Thymus (tissue), 11 donors: ENCODE results near the gene S1PR5. TPM values are rescaled to one million over a fixed set of nuclear protein-coding genes. Genes with fewer than 3 reads are reported as not detected.
"Not testable (repeated sequence)": the region's sequence is repeated elsewhere in the genome, so short reads cannot be mapped to it uniquely, and the experiment has no call there.

Experiments used
- DNase-seq, 9 donors: peaks; one replicate each; pipeline ENCODE4 v3.0.0-alpha.2; 2013; ENCODE audit warnings: low spot score in 9 of 9, low read depth in 6 of 9, missing footprints in 1 of 9
- H3K27ac ChIP-seq, 2 donors: one replicate each; pipeline ENCODE4 v1.5.1; 2013; ENCODE audit warnings: control low read depth in 1 of 2, low read depth in 1 of 2, low read length in 1 of 2, mild to moderate bottlenecking in 1 of 2, moderate library complexity in 1 of 2
- H3K27me3 ChIP-seq, 2 donors: one replicate each; pipeline ENCODE4 v1.5.1; 2013; ENCODE audit warnings: low read length in 1 of 2; ENCODE audit not compliant: control insufficient read depth in 2 of 2, insufficient read depth in 1 of 2
- H3K36me3 ChIP-seq, 2 donors: one replicate each; pipeline ENCODE4 v1.5.1; 2013; ENCODE audit warnings: low read length in 1 of 2, mild to moderate bottlenecking in 1 of 2, moderate library complexity in 1 of 2; ENCODE audit not compliant: control insufficient read depth in 2 of 2, insufficient read depth in 2 of 2
- H3K4me1 ChIP-seq, 2 donors: one replicate each; pipeline ENCODE4 v1.5.1; 2013; ENCODE audit warnings: low read length in 2 of 2; ENCODE audit not compliant: control insufficient read depth in 2 of 2, insufficient read depth in 2 of 2
- H3K4me3 ChIP-seq, 2 donors: one replicate each; pipeline ENCODE4 v1.5.1; 2013; ENCODE audit warnings: low read length in 2 of 2, control low read depth in 1 of 2, mild to moderate bottlenecking in 1 of 2
- H3K9me3 ChIP-seq, 2 donors: one replicate each; pipeline ENCODE4 v1.5.1; 2013; ENCODE audit warnings: low read length in 1 of 2, mild to moderate bottlenecking in 1 of 2; ENCODE audit not compliant: control insufficient read depth in 2 of 2, insufficient read depth in 1 of 2
- WGBS: extraction: QIAGEN DNeasy Blood & Tissue Kit; methylation state at CpG from one replicate; pipeline ENCODE4 v1.1.7; 2013; 5-methylcytosine and 5-hydroxymethylcytosine counted together
- polyA plus RNA-seq: library from polyadenylated mRNA; stranded (reverse); fragments of 200-250 nt; gene quantifications from one replicate; pipeline ENCODE4 v1.2.3, GENCODE V29; 2013
- total RNA-seq: library from RNA; stranded (reverse); fragments of 120-200 nt; gene quantifications from one replicate; pipeline ENCODE4 v1.2.4, GENCODE V29; 2013
- donor health status: healthy.

Gene S1PR5
- total and polyA plus RNA-seq, 2 donors, result 0.61 to 4.2 TPM

- Histone ChIP-seq H3K36me3 (peaks cover 84 to 97% of the 10 kb centered on the region in 2 donors), H3K9me3 (peaks cover 0 to 6% of the 10 kb centered on the region in 2 donors), H3K27ac (no peak overlapping the region), H3K27me3 (no peaks in the 10 kb centered on the region), H3K4me3 (no peak overlapping the region), H3K4me1 (peaks cover 37 to 52% of the 10 kb centered on the region in 2 donors)
- 97% methylated on average over 33 of the region's 33 CpGs for WGBS
- DNase-seq, result no peak
Observed at GRCh38 chr19:10557603-10558197, 40.5 kb upstream of the S1PR5 start.

DNA sequence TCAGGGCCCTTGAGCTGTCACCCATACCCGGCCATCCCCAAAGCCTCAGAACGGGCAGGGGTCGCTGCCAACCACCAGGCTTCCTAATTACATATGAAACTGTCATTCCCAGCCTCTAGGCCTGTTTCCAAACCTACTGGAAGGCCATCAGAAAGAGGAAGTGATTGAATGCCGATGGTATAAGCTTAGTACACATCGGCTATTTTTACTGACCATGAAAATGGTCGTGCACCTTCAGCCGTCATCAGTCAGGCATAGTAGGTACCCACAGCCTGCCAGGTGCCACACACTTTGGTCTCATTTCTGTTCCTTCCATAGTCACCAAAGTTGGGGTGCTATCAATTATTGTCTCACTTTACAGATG, 38.3 kb upstream of the S1PR5 start:
- Histone ChIP-seq H3K9me3 (peaks cover 0 to 17% of the 10 kb centered on the region in 2 donors), H3K27me3 (no peaks in the 10 kb centered on the region), H3K36me3 (peaks cover 84 to 95% of the 10 kb centered on the region in 2 donors), H3K27ac (peak overlapping the region; percentile 81 to 99), H3K4me3 (no peak overlapping the region), H3K4me1 (peaks cover 43 to 59% of the 10 kb centered on the region in 2 donors)
- WGBS, result 83% methylated on average over 7 of the region's 7 CpGs
- DNase-seq, result no peak

DNA sequence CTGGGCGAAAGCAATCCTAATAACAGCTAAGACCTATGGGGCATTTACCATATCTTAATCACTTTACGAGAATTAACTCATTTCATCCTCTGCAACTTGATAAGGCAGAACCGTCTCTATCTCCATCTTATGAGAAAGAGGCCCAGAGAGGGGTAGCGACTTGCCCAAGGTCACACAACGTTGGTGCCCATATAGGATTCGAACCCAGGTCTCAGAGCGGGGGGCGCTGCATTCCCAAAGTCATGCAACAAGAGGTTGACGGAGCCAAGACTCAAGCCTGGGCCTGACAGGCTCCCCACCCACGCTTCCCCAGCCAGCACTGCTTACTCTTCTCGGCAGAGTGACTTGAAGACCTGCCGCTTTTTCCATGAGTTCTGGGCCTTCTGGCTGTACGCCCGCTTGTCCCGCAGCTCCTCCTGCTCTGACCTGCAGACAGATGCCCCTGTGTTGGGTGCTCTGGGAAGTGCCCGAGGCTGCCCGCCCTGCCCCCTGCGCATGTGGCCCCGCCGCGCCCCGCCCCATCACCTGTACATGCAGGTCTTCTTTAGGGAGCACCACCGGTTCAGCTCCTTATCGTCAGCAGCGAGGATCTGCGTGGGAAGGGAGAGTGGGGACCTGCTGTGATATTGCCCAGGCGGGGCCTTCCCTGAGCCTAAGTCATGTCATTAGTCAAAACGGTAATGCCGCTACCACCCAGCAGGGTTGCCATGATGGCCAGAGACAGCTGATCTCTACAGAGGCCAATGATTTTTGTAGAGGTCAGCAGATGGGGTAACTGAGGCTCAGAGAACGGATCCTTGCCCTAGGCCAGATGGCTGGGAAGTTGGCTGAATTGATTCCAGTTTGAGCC, 37.7 kb upstream of the S1PR5 start:
- DNase-seq, result peak in 3 of 9 donors; percentile 10 to 37 (median 24)
- peaks cover 43 to 62% of the 10 kb centered on the region in 2 donors for H3K4me1 ChIP-seq
- peaks cover 84 to 95% of the 10 kb centered on the region in 2 donors for H3K36me3 ChIP-seq
- H3K9me3 ChIP-seq, result peaks cover 0 to 17% of the 10 kb centered on the region in 2 donors
- 90% methylated on average over 30 of the region's 30 CpGs for WGBS
- H3K27ac ChIP-seq, result peak overlapping the region; percentile 81 to 99
- H3K27me3 ChIP-seq, result no peaks in the 10 kb centered on the region
- H3K4me3 ChIP-seq, result peak overlapping the region; percentile 0 to 20

GRCh38 chr19:10553943-10554381, 36.7 kb upstream of the S1PR5 start:
- Histone ChIP-seq H3K27me3 (no peaks in the 10 kb centered on the region), H3K4me3 (peak overlapping the region; percentile 20 to 26), H3K9me3 (peaks cover 0 to 17% of the 10 kb centered on the region in 2 donors), H3K36me3 (peaks cover 84 to 93% of the 10 kb centered on the region in 2 donors), H3K27ac (peak overlapping the region; percentile 81 to 99), H3K4me1 (peaks cover 43 to 61% of the 10 kb centered on the region in 2 donors)
- DNase-seq, result peak in 7 of 9 donors; percentile 72 to 95 (median 86)
- 2% methylated on average over 12 of the region's 12 CpGs for WGBS

DNA sequence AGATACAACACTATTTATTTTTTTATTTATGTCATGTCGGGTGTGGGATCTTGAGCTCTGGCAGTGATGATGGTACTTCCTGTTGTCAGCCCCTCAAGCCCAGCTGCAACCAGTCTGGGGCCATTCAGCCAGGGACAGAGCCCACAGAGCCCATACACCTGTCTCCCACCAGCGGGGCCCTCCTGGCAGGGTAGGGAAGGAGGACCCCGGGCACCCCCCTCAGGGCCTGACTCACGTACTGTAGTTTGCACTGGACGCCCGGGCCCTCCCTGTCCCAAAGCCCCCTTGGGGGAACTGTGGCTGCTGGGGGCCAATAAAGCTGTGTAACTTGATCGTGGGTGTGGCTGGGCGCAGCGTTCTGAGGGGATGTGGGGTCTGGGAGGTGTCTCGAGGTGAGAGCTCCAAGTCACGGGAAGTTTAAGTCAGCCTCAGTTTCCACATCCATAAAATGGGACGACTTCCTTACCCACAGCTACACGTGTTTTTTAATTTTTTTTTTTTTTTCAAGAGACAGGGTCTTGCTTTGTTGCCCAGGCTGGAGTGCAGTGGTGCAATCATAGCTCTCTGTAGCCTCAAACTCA, 35.9 kb upstream of the S1PR5 start:
- H3K27ac ChIP-seq, result peak overlapping the region; percentile 81 to 99
- 27% methylated on average over 13 of the region's 13 CpGs for WGBS
- H3K27me3 ChIP-seq, result no peaks in the 10 kb centered on the region
- peaks cover 0 to 17% of the 10 kb centered on the region in 2 donors for H3K9me3 ChIP-seq
- H3K4me1 ChIP-seq, result peaks cover 43 to 61% of the 10 kb centered on the region in 2 donors
- H3K36me3 ChIP-seq, result peaks cover 84 to 94% of the 10 kb centered on the region in 2 donors
- peak in 4 of 9 donors; percentile 51 to 76 (median 54) for DNase-seq
- peak overlapping the region in 1 of 2 donors; percentile 26 for H3K4me3 ChIP-seq

GRCh38 chr19:10552510-10553053, 35.3 kb upstream of the S1PR5 start:
- no peak overlapping the region for H3K4me3 ChIP-seq
- WGBS, result 75% methylated on average over 12 of the region's 12 CpGs
- peaks cover 83 to 91% of the 10 kb centered on the region in 2 donors for H3K36me3 ChIP-seq
- H3K27ac ChIP-seq, result peak overlapping the region; percentile 81 to 99
- no peaks in the 10 kb centered on the region for H3K27me3 ChIP-seq
- peaks cover 43 to 61% of the 10 kb centered on the region in 2 donors for H3K4me1 ChIP-seq
- H3K9me3 ChIP-seq, result peaks cover 0 to 17% of the 10 kb centered on the region in 2 donors
- DNase-seq, result peak in 3 of 9 donors; percentile 48 to 77 (median 63)

DNA sequence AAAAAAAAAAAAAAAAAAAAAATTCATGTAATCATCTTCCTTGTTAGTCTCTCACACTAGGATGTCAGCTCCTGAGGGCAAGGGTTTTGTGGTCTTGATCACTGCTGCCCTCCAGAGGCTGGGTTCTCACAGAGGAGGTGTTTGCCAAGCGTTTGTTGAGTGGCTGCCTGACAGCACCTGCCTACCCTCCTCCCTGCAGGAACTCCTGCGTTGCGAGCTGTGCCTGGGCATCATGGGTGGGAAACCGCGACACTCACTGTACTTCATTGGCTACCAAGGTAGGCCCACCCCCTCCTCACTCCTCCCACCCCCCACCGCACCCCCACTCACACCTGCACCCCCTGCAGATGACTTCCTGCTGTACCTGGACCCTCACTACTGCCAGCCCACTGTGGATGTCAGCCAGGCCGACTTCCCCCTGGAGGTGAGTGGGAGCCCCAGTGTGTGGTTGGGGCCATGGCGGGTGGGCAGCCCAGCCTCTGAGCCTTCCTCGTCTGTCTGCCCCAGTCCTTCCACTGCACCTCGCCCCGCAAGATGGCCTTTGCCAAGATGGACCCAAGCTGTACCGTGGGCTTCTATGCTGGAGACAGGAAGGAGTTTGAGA, 34.6 kb upstream of the S1PR5 start:
- DNase-seq, result peak in 3 of 9 donors; percentile 53 to 77 (median 60)
- Histone ChIP-seq H3K4me1 (peaks cover 43 to 59% of the 10 kb centered on the region in 2 donors), H3K9me3 (peaks cover 0 to 20% of the 10 kb centered on the region in 2 donors), H3K27ac (peak overlapping the region; percentile 81 to 99), H3K36me3 (peaks cover 84 to 92% of the 10 kb centered on the region in 2 donors), H3K4me3 (no peak overlapping the region), H3K27me3 (no peaks in the 10 kb centered on the region)
- 88% methylated on average over 12 of the region's 12 CpGs for WGBS

GRCh38 chr19:10551006-10551405, 33.8 kb upstream of the S1PR5 start:
- H3K27ac ChIP-seq, result peak overlapping the region in 1 of 2 donors; percentile 2
- H3K27me3 ChIP-seq, H3K4me3 ChIP-seq, DNase-seq: not testable (repeated sequence)
- peaks cover 0 to 21% of the 10 kb centered on the region in 2 donors for H3K9me3 ChIP-seq
- 97% methylated on average over 9 of the region's 9 CpGs for WGBS
- H3K4me1 ChIP-seq, result peaks cover 41 to 51% of the 10 kb centered on the region in 2 donors
- H3K36me3 ChIP-seq, result peaks cover 82 to 90% of the 10 kb centered on the region in 2 donors
